CD4-positive, alpha-beta T cell treated with Interleukin-15 for 1 hour (primary cell): ENCODE results near the gene APBA3.

Experiments used
- DNase-seq: peaks from one replicate; pipeline ENCODE4 v3.0.0-alpha.2; 2020

APBA3 gene, protein sequence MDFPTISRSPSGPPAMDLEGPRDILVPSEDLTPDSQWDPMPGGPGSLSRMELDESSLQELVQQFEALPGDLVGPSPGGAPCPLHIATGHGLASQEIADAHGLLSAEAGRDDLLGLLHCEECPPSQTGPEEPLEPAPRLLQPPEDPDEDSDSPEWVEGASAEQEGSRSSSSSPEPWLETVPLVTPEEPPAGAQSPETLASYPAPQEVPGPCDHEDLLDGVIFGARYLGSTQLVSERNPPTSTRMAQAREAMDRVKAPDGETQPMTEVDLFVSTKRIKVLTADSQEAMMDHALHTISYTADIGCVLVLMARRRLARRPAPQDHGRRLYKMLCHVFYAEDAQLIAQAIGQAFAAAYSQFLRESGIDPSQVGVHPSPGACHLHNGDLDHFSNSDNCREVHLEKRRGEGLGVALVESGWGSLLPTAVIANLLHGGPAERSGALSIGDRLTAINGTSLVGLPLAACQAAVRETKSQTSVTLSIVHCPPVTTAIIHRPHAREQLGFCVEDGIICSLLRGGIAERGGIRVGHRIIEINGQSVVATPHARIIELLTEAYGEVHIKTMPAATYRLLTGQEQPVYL

DNA sequence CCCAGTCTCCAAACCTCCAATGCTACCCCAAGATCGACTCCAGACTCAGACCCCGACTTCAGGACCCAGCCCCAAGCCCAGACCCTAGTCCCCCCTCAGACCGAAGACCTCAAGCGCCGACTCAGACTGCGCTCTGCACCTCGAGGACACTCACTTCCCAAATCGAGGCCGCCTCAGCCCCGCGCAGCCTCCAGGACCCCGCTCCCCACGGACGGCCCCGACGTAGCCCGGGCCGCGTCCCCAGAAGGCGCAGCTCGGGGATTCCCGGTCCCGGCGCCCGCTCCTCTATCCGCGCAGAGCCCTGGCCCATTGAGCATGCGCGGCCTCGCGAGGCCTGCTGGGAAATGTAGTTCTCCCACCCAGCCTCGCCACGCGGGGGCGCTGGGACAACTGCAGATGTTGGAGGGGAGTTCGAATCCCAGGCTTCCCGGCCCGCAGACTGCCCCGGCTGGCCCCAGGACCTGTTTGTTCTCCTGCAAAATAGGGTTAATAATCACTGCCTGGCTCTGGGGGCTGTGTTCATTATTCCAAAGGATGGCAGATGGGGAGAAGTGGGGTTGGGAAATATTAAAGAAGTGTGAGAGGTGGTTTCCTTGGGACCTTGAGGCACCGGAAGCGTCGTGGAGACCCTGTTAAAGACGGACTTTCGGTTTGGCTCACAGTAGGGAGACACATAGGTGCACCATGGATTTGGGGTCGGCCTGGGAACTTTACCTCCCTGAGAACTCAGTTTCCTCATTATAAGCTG is at the start of gene APBA3:
TSS of gene APBA3 (minus strand) at position 311 of the 748 bp plus-strand sequence. CDS start 1,428 bp downstream, outside the sequence.
- peak; percentile 95 for DNase-seq

DNA sequence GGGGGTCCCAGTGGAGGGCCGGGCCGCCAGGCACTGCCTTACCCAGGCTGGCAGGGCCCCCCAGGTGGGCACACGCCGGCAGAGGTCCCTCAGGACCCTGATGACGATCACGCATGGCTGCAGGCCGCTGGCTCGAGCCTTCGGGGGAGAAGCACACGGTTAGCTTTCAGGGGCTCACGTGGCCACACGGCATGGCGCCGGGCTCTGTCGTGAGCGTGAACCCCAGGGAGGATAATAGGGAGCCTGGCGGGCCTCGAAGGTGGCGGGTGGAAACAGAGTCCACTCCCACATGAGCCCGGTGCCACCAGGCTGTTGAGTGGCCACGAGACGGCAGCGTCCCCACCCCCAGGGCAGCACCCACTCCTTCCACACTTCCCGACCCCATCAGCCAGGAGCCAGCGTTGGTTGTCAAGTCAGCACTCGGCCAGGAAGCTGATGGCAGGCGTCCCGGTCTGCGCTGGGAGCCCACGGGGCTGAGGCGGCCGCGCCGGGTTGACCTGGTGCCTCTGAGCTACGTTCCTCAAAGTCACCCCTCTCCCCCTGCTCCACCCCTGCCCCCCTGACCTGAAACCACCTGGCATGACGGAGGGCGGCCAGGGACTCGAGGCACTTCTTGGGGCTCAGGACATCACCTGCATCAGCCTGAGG is 49.3 kb upstream of the APBA3 start:
- peak; percentile 36 for DNase-seq

DNA sequence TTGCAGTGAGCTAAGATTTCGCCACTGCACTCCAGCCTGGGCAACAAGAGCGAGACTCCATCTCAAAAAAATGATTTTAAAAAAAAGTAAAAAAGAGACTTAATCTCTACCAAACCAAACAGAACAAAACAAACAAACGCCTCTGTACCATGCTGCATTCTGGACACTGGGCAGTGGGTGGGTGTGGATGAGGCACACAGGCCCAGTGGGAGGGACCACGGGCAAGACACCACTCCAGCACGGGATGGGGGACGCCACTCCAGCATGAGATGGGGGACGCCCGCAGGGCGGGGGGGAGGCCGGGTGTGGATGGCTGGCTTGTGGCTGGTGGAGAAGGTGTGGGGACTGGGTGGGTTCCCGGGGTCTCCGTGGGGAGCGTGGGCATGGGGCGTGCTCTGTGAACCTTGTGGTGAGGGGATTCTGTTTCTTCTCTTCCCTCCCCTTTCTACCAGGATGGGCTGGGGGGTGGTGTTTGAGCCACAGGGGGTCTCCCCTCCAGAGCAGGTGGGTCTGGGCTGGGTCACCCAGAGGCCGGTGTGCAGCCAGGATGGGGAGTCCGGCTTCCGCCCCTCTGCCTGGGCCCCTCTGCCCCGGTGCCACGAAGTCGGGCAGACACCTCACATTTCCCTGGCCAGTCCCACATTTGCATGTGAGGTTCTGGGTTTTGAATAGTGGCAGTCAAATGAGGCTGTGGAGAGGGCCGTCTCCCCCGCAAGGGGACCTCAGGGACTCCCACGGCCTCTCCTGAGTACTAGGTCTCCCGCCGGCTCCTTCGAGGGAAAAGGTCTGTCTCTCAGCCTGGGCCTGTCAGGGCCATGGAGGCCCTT is 48.6 kb upstream of the APBA3 start:
- peak; percentile 42 for DNase-seq

DNA sequence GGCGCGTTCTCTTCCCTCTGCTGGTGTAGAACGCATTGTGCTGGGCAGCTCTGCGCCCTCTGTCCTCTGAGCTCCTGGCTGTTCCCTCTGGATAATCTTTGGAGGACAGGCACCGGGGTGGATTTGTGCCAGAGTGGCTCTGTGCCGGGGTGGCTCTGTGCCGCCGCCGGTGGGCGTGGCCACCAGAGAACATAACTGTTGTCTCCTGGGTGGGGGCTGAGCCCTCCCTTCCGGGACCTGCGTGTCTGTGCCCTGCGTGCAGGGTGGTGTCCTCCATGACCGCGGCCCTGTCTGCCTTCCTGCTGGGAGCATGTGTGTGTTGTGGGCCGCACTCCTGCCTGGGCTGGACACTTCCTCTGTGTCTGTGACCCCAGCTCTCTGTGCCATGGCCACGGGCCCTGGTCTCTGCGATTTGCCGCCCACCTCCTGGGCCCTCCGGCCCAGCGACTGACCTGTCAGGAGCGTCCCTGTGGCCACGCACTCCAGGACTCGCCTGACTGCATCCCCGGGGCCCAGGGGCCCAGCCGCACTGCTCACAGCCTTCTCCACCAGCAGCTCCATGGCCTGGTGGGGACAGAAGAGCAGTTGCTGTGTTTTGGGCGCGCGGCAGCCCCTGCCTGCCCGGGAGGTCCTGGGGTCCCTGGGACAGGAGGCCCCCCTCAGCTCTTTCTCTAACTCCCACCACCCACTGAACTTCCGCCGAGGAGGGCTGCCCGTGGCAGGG is 47.1 kb upstream of the APBA3 start:
- DNase-seq, result no peak

GRCh38 chr19:3807574-3808354 is 46.3 kb upstream of the APBA3 start:
- DNase-seq, result no peak

DNA sequence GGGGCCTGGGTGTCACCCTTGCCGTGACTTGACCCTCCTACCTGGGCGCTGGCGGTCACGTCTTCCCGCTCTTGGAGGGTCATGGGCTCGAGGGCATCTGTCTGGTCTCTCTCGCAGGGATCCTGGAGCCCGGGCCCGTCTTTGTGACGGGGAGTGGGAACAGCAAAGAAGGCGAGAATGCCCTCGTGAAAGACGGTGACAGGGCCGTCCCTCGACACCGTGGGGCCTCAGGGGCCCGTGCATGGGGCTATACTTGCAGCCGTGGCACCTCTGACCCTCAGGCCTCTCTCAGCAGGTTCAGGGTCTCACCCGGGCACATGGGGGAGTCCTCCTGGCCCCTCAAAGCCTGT is 45.6 kb upstream of the APBA3 start:
- no peak for DNase-seq

DNA sequence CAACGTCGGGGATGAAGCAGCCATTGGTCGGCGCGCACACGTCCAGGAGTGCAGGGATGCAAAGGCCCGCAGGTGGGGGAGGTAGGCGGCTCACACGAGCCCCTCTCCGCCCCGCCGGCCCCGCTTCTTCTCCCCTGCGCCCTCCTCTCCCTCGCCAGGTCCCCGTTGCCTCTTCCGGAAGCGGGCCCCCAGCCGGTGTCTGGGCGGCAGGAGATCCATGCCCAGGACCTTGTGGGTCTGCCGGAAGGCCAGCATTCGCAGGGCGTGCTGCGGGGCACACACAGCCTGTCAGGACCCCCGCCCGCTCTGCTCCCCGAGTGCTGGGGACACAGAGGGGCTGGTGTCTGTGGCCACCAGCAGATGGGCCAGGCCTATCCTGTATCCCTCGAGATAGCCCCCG is 44.4 kb upstream of the APBA3 start:
- DNase-seq, result no peak

DNA sequence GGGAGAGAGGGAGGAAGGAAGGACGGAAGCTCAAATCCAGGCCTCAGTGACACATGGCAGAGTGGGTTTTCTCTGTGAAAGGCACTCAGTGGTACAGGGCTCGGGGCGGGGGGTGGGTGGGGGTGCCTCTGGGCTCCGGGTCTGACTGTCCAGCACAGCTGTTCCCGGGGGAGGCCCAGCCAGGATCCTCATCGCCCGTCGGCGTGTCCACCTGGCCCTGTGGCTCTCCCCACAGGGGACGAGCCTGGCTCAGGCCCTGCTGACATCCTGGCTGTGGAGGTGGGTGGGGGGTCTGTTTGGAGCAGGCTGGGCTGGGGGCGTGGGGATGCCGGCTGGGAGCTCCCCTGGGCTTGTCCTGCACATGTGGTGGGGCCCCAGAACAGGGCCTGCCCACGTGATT is 42.9 kb upstream of the APBA3 start:
- no peak for DNase-seq

DNA sequence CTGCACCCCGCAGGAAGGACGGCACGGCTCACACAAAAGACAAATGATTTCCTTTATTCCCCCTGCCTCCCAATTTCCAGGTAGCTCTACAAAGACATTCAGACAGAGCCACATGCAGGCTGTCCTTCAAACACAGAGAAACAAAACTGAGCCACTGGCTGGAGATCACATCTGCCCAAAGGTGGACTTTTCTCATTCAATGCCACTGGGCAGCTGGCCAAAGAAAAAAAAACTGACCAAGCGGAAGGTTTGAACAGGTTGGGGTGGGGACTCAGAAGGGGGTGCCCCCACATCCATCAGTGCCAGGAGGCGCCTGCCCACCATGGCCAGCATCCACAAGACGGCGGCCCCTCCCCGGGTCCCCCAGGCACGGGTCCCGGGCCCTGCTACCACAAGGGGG is 42.5 kb upstream of the APBA3 start:
- DNase-seq, result no peak

DNA sequence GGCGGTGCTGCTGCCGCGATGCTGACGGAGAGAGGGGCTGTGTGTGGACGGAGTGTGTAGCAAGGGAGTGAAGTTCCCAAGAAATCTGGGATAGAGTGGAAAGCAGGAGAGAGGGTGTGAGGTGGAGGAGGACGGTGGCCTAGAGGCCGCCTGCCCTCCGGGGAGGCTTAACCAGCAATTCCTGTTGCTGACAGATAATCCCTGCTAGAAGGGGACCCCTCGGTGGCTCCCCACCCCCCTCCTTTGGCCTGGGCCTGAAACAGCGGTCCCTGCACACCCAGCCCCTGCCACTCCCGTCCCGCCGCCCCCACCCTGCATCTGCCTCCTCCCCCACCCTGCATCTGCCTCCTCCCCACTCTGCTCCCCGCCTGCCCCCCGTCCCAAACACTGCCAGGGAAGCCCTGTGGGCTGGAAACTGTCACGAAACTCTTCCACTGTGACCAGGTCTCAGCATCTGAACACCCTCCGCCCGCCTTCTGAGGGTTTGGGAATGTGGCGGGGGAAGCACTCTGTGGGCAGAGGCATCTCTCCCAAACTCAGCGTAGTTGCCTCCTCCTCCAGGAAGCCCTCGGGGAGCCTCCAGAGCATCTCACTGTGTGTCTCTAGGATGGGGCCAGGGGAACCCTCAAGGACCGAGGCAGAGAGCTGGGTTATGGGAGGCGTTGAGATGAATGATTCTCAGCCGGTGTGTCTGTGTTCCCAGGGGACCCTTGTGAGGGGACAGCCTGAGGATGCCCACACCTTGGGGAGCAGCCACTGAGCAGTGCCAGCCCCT is 41.8 kb upstream of the APBA3 start:
- no peak for DNase-seq

GRCh38 chr19:3801412-3802096 is 40.1 kb upstream of the APBA3 start:
- peak; percentile 69 for DNase-seq

DNA sequence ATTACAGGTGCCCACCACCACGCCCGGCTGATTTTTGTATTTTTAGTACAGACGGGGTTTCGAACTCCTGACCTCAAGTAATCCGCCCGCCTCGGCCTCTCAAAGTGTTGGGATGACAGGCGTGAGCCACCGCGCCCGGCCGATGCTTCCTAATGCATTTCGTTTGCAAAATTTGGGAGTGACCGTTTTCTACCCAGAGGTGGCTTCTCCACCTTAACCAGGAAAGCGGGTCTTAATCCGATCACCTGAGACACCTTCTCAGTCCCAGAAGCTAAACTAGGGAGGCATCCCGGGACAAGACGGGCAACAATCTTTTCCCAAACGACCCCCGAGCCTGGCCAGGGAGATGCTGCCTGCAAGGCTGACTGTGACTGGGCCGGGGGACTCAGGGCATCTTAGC is 39.5 kb upstream of the APBA3 start:
- no peak for DNase-seq

- peak; percentile 38 for DNase-seq
Measured at GRCh38 chr19:3798137-3798536, 36.6 kb upstream of the APBA3 start.

DNA sequence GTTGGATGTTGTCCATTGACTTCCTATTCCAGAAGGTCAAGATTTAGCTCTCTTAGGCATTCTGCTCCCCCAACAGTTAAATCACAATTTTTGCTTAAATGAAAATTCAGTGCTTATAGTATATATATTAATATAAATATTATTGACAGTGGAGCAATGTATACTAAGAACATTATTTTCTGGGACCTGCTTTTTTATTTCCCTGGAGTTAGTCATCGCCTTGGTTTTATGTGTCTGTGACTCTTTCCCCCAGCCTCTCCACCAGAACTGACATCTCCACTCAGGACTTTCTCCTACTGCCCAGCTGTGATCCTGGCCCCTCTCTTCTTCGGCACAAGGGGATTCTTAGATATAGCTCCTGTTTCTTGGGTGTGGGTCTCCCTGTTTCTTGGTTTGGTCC is 34.9 kb upstream of the APBA3 start:
- no peak for DNase-seq

GRCh38 chr19:3793799-3794198 is 32.3 kb upstream of the APBA3 start:
- DNase-seq, result no peak

DNA sequence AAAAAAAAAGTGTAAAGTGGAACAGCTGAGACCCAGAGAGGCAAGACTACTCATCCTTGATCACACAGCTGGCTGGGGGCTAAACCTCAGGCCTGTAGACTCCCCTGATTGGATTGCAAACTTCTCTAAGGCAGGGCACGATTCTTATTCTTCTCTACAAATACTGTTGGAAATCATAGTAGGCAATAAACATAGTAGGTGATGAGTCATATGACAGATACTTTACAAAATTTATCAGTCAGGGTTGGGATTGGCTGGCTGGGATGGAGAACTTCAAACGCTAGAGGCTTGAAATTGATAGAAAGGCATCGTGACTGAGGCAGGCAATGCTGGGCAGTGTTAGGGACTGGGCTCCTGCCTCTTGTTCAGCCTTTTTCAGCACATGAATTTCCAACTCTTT is 30.6 kb upstream of the APBA3 start:
- DNase-seq, result no peak

DNA sequence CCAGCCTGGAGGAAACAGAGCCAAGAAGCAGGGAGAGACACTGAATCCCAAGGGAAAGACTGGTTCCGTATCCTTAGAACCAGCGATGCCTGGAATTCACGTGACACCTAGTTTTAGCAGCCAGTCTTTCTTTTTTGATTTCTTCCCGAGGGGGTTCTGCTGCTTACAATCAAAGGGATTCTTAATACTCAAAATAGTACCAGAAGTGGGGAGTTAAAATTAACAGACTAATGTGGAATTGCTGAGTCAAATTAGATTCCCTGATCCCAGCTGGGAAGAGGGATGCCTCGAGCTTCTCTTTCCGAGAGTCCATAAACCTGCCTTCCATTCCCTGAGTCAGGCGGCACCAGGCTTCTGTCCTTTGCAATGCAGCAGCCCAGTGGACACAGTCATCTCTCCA is 29.4 kb upstream of the APBA3 start:
- DNase-seq, result no peak

DNA sequence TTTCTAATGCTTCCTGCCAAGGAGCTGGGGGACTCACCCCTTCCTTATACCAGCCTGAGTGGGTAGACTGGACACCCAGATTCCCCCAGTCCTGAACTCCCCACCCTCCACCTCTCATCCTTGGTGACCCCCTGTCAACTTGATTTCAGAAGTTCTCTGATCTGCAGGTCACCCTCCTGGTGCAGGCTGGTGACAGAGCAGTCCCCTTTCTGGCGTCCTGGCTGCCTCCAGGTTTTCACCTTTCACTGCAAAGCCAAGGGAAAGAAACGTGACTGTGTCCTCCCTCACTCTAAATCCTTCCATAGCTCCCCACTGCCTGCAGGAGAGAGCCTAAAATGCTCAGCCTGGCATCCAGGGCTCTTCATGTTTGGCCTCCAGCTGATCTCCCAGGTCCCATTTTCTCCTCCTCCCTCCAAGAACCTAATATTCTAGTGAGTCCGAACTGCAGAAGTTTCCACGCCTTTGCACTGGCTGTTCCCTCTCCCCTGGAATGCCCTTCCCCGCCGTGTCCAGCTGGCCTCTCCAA is 28.8 kb upstream of the APBA3 start:
- DNase-seq, result no peak

- peak; percentile 57 for DNase-seq
Measured at GRCh38 chr19:3788996-3789778, 27.7 kb upstream of the APBA3 start.
